Prostate gland (tissue), 2 donors: ENCODE data around the gene DUS1L.

Source experiments
- POLR2AphosphoS5 ChIP-seq: sonication (generic); formaldehyde crosslinking; IDR thresholded peaks from one replicate; pipeline ENCODE4 v1.6.1; 2017; ENCODE audit warnings: antibody characterized with exemption
- TF ChIP-seq, protein P1 (sequence below), 4 experiments: fragments of 200-600 bp in 2 of 4; fragments of 450-650 bp in 2 of 4; sonication (generic) in 2 of 4; IDR thresholded peaks; 1 replicate in 3 of 4; 2 replicates in 1 of 4; pipeline ENCODE4 v1.5.1; 2016 to 2019; ENCODE audit warnings: antibody characterized with exemption in 4 of 4, mild to moderate bottlenecking in 2 of 4, moderate library complexity in 2 of 4

GRCh38 chr17:82035488-82035887 is 30.1 kb downstream of the DUS1L start:
- TF ChIP-seq, protein P1, sequence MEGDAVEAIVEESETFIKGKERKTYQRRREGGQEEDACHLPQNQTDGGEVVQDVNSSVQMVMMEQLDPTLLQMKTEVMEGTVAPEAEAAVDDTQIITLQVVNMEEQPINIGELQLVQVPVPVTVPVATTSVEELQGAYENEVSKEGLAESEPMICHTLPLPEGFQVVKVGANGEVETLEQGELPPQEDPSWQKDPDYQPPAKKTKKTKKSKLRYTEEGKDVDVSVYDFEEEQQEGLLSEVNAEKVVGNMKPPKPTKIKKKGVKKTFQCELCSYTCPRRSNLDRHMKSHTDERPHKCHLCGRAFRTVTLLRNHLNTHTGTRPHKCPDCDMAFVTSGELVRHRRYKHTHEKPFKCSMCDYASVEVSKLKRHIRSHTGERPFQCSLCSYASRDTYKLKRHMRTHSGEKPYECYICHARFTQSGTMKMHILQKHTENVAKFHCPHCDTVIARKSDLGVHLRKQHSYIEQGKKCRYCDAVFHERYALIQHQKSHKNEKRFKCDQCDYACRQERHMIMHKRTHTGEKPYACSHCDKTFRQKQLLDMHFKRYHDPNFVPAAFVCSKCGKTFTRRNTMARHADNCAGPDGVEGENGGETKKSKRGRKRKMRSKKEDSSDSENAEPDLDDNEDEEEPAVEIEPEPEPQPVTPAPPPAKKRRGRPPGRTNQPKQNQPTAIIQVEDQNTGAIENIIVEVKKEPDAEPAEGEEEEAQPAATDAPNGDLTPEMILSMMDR (IDR thresholded peaks at IDR 0.05): no peak
- TF ChIP-seq POLR2AphosphoS5: no peak
